8988T (cell line): ENCODE results near the gene RSPH1.

Experiments
- DNase-seq: peaks from one replicate; pipeline ENCODE4 v3.0.0; 2011

The RSPH1 gene

GRCh38 chr21:42443181-42443785 is 52.7 kb downstream of the RSPH1 start:
- no peak for DNase-seq

- no peak for DNase-seq
Observed at GRCh38 chr21:42441963-42442362, 54.1 kb downstream of the RSPH1 start.

GRCh38 chr21:42440187-42440792 is 55.7 kb downstream of the RSPH1 start:
- no peak for DNase-seq

GRCh38 chr21:42439284-42440186 is 56.5 kb downstream of the RSPH1 start:
- no peak for DNase-seq

- no peak for DNase-seq
Observed at GRCh38 chr21:42438316-42439205, 57.5 kb downstream of the RSPH1 start.

GRCh38 chr21:42437786-42438185 is 58.2 kb downstream of the RSPH1 start:
- DNase-seq: no peak

- no peak for DNase-seq
Observed at GRCh38 chr21:42436914-42437313, 59.1 kb downstream of the RSPH1 start.

- no peak for DNase-seq
Observed at GRCh38 chr21:42435833-42436232, 60.2 kb downstream of the RSPH1 start.

GRCh38 chr21:42435401-42435800 is 60.6 kb downstream of the RSPH1 start:
- DNase-seq: no peak

GRCh38 chr21:42434884-42435283 is 61.1 kb downstream of the RSPH1 start:
- DNase-seq: no peak

GRCh38 chr21:42433946-42434551 is 62.0 kb downstream of the RSPH1 start:
- DNase-seq: no peak

- no peak for DNase-seq
Observed at GRCh38 chr21:42432695-42433094, 63.3 kb downstream of the RSPH1 start.

GRCh38 chr21:42431196-42431595 is 64.8 kb downstream of the RSPH1 start:
- no peak for DNase-seq

- no peak for DNase-seq
Observed at GRCh38 chr21:42430521-42430920, 65.5 kb downstream of the RSPH1 start.

GRCh38 chr21:42429856-42430255 is 66.2 kb downstream of the RSPH1 start:
- no peak for DNase-seq

GRCh38 chr21:42429021-42429420 is 67.0 kb downstream of the RSPH1 start:
- DNase-seq: no peak

- DNase-seq: no peak
Observed at GRCh38 chr21:42427809-42428419, 68.1 kb downstream of the RSPH1 start.

GRCh38 chr21:42426876-42427480 is 69.0 kb downstream of the RSPH1 start:
- DNase-seq: no peak

GRCh38 chr21:42426424-42426823 is 69.6 kb downstream of the RSPH1 start:
- no peak for DNase-seq

- no peak for DNase-seq
Observed at GRCh38 chr21:42425591-42425990, 70.4 kb downstream of the RSPH1 start.

- DNase-seq: no peak
Observed at GRCh38 chr21:42424914-42425541, 71.0 kb downstream of the RSPH1 start.
